ENCODE results near the gene CDK18.

CDK18 gene

GRCh38 chr1:205580140-205580922 lies 75.9 kb downstream of the CDK18 start:
- Histone ChIP-seq H3K36me3 (ENCODE audit: insufficient read depth, low read length) (no peaks in the 10 kb centered on the region), H3K27me3 (ENCODE audit: control insufficient read depth in 1 of 2, insufficient read depth in 2 of 2, low read length in 2 of 2) (peaks cover 0 to 5% of the 10 kb centered on the region in 2 donors), H3K27ac (ENCODE audit: low read depth, low read length) (no peak overlapping the region)

GRCh38 chr1:205580923-205581180 lies 76.4 kb downstream of the CDK18 start:
- H3K36me3 ChIP-seq (ENCODE audit: insufficient read depth, low read length): no peaks in the 10 kb centered on the region
- no peak overlapping the region for H3K4me3 ChIP-seq (ENCODE audit: low read depth in 1 of 2, low read length in 2 of 2)
- no peaks in the 10 kb centered on the region for H3K9me3 ChIP-seq (ENCODE audit: low read length)
- peaks cover 0 to 5% of the 10 kb centered on the region in 2 donors for H3K27me3 ChIP-seq (ENCODE audit: control insufficient read depth in 1 of 2, insufficient read depth in 2 of 2, low read length in 2 of 2)
- no peak overlapping the region for H3K9ac ChIP-seq (ENCODE audit: low read length)
- no peaks in the 10 kb centered on the region for H3K4me1 ChIP-seq (ENCODE audit: insufficient read depth, low read length)
- no peak overlapping the region for H3K27ac ChIP-seq (ENCODE audit: low read depth, low read length)

More at GRCh38 chr1:205580140-205580922, 75.9 kb downstream of the CDK18 start:
- Histone ChIP-seq H3K4me3 (ENCODE audit: low read depth in 1 of 2, low read length in 2 of 2) (no peak overlapping the region), H3K9me3 (ENCODE audit: low read length) (no peaks in the 10 kb centered on the region), H3K9ac (ENCODE audit: low read length) (no peak overlapping the region), H3K4me1 (ENCODE audit: insufficient read depth, low read length) (no peaks in the 10 kb centered on the region)

GRCh38 chr1:205581321-205581980 lies 77.0 kb downstream of the CDK18 start:
- Histone ChIP-seq H3K9me3 (ENCODE audit: low read length) (no peaks in the 10 kb centered on the region), H3K4me1 (ENCODE audit: insufficient read depth, low read length) (no peaks in the 10 kb centered on the region), H3K4me3 (ENCODE audit: low read depth in 1 of 2, low read length in 2 of 2) (no peak overlapping the region), H3K27ac (ENCODE audit: low read depth, low read length) (no peak overlapping the region), H3K27me3 (ENCODE audit: control insufficient read depth in 1 of 2, insufficient read depth in 2 of 2, low read length in 2 of 2) (peaks cover 0 to 5% of the 10 kb centered on the region in 2 donors), H3K36me3 (ENCODE audit: insufficient read depth, low read length) (no peaks in the 10 kb centered on the region), H3K9ac (ENCODE audit: low read length) (no peak overlapping the region)

GRCh38 chr1:205582046-205582445 lies 77.6 kb downstream of the CDK18 start:
- Histone ChIP-seq H3K9ac (ENCODE audit: low read length) (no peak overlapping the region), H3K9me3 (ENCODE audit: low read length) (no peaks in the 10 kb centered on the region), H3K27me3 (ENCODE audit: control insufficient read depth in 1 of 2, insufficient read depth in 2 of 2, low read length in 2 of 2) (peaks cover 0 to 5% of the 10 kb centered on the region in 2 donors), H3K36me3 (ENCODE audit: insufficient read depth, low read length) (no peaks in the 10 kb centered on the region), H3K27ac (ENCODE audit: low read depth, low read length) (no peak overlapping the region), H3K4me1 (ENCODE audit: insufficient read depth, low read length) (no peaks in the 10 kb centered on the region), H3K4me3 (ENCODE audit: low read depth in 1 of 2, low read length in 2 of 2) (no peak overlapping the region)
